ENCODE data around the gene TRPM1.

TRPM1 gene

GRCh38 chr15:31145271-31145911 is 43.9 kb upstream of the TRPM1 start:
- no peak for DNase-seq (ENCODE audit: low spot score)
- no peak for TF ChIP-seq CTCF (IDR thresholded peaks at IDR 0.05; ENCODE audit: extremely low read depth, missing control alignments)

GRCh38 chr15:31141792-31142191 is 40.3 kb upstream of the TRPM1 start:
- no peak for TF ChIP-seq CTCF (IDR thresholded peaks at IDR 0.05; ENCODE audit: extremely low read depth, missing control alignments)
- DNase-seq (ENCODE audit: low spot score) = no peak

DNA sequence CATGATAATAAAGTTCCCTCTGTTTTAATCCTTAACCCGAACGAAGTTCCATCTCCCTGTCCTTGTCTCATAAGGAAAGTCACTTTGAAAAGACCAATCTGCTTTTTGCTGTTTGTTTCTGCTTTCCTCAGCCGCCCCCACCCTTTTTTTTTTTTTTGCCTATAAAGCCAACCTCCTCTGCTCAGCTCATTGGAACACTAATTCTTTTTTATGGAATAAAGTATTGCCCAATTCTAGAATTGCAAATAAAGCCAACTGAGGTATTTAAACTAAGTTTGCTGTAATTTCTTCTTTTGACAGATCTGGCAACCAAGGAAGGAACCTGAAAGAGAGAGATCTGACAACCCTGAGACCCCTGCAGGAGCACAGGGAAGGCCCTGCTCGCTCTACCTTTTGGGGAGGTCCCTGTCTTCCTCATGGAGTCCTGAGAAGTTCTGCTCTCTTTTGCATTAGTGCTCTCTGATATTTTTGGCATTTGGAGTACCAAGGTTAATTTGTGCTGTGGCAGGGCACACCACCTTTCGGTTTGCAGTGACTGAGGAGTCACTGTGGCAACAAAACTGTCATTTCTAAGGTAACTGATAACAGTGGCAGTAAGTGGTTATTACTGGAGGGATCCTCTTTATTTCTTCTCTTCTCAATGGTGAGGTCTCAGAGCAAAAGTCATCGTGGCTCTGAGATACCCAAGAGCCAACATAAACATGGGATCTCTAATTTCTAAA is 35.2 kb upstream of the TRPM1 start:
- no peak for DNase-seq (ENCODE audit: low spot score)
- TF ChIP-seq CTCF (IDR thresholded peaks at IDR 0.05; ENCODE audit: extremely low read depth, missing control alignments) = no peak

- TF ChIP-seq CTCF (IDR thresholded peaks at IDR 0.05; ENCODE audit: extremely low read depth, missing control alignments) = no peak
- DNase-seq (ENCODE audit: low spot score) = no peak
Measured at GRCh38 chr15:31136016-31136415, 34.5 kb upstream of the TRPM1 start.

GRCh38 chr15:31135523-31135922 is 34.0 kb upstream of the TRPM1 start:
- no peak for TF ChIP-seq CTCF (IDR thresholded peaks at IDR 0.05; ENCODE audit: extremely low read depth, missing control alignments)
- no peak for DNase-seq (ENCODE audit: low spot score)

DNA sequence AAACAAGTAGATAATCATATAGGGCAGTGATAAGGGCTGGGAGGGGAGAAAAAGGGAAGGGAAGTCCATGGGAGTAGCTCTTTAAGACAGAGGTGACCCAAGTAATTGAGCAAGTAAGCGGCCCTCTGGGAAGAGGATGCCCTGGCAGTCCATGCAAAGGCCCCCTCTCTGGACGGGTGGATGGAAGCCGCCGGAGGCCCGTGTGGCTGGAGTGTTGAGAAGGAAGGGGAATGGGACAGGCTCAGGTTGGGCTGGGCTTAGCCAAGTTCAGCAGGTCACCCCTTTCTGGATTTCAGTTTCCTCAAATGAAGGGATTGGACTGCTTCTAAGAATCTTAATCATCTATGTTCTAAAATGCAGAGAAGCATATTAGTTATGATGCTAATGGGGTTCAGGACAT is 32.4 kb upstream of the TRPM1 start:
- TF ChIP-seq CTCF (IDR thresholded peaks at IDR 0.05; ENCODE audit: extremely low read depth, missing control alignments) = no peak
- DNase-seq (ENCODE audit: low spot score) = no peak

DNA sequence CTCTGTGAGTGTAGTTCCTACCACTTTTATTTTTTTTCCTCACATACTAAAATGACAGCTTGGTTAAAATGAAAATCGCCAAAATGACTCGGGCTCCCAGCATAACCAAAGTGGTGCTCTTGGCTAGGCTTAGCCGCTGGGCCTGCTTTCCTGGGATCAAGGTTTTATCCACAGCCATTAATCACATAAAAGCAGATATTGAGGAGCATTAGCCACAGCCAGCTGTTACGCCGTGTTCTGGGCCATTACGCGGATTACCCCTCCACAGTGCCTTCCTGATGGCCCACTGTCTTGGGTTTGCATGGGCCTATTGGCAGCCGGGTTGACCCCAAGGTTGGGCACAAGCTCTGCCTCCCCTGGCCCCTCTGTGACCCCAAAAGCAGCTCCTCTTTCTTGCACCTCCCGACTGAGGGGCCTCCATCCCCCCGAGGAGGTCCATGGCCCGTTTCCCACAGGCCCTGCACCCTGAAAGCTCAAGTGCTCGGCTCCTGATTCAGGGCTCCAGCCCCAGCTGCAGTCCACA is 30.4 kb upstream of the TRPM1 start:
- TF ChIP-seq CTCF (IDR thresholded peaks at IDR 0.05; ENCODE audit: extremely low read depth, missing control alignments) = no peak
- no peak for DNase-seq (ENCODE audit: low spot score)

Measured in GM20000 (cell line).